ENCODE data around the gene CAMK2N1.
A peak's percentile ranks its signal among the peaks of the same experiment; 100 is the strongest.
"Not testable (repeated sequence)": the region's sequence is repeated elsewhere in the genome, so short reads cannot be mapped to it uniquely, and the experiment has no call there.

The CAMK2N1 gene

DNA sequence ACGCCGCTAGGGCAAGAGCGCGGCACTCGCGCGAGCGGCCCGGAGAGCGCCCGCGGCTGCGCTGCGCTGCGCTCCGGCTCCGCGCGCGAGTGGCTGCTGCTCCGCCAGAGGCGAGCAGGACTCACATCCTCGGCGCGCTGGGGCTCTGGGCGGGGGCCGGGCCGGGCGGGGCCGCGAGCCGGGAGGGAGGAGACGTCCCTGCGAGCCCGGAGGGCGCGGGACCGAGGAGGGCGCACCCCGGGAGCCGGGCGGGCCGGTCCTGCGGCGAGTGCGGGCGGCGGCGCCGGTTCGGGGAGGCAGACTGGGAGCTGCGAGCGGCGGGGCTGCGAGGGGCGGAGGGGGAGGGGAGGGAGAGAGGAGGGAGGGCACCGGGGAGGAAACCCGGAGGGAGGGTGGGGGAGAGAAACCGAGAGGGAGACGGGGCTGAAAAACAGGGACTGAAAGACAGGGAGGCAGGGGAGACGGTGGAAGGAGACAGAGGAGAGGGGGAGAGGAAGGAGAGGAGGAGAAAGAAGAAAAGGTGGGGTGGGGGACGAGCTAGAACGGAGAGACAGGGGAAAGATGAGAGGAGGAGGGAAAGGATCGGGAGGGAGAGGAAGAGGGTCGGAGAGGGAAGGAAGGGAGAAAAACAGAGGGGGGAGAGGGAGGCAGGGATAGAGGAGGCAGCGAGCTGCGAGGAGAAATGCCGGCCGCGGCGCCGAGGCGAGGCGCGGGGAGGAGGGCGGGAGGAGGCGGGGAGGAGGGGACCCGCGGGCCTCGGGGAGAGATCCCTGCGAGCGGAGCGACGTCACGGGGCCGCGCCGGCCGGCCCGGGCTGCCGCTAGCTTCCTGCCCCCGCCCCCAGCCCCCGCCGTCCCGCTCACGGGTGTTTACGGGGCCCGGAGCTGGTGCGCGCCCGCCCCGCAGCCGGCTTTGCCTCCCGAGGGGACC, at the start of gene CAMK2N1:
Gene CAMK2N1 (minus strand): TSS at position 684 of the 930 bp plus-strand sequence. CDS start 831 bp downstream, outside the sequence.
- no peak for DNase-seq

DNA sequence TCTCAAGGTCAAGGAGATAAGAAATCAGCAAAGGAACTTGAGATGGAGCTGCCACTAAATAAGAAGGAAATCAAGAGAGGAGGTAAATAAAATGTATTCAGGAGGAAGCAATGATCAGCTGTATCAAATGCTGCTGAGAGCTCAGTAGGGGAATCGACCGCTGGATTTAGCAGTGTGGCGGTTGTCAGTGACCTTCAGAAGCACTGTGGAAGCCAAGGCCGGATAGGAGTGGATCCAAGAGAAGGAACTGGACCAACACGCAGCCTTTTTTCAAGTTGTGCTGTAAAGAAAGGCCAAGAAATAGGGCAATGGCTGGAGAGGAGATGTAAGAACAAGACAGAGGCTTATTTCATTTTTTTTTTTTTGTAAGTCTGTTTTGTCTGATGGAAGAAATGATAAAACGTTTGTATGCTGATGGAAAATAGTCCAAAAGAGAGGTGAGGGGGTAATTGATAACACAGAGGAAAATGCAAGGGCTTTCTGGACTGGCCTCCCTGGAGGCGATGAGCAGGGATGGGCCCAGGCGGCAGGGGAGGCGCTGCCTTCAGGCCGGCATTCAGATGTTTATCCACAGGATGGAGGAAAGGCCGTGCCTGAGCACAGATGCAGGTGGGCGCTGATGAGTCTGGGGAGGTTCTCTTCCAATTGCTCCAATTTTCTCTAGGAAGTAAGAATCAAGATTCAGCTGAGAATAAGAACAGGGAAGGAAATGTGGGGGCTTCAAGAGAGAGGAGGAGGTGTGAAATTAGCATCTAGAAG, 48.8 kb upstream of the CAMK2N1 start:
- no peak for DNase-seq

DNA sequence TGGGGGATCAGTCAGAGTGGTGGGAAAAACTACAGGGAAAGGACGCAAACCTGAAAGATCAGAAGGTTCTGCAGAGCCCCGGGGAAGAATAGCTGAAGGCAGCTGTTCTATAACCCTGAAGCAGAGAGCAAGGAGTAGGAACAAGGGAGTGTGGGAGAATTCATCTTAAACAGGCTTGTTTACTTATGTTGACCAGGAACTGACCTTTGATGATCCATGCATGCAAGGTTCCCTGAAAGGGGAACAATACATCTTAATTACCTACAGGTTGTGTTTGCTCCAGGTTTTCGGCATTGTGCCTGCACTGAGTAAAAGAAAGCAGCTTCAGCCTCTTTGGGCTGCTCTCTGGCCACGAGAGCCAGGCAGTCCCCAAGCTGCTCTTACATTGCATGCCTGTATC, 47.6 kb upstream of the CAMK2N1 start:
- no peak for DNase-seq

- DNase-seq = no peak
Observed at GRCh38 chr1:20530901-20531300, 44.9 kb upstream of the CAMK2N1 start.

GRCh38 chr1:20530306-20530705, 44.3 kb upstream of the CAMK2N1 start:
- no peak for DNase-seq

DNA sequence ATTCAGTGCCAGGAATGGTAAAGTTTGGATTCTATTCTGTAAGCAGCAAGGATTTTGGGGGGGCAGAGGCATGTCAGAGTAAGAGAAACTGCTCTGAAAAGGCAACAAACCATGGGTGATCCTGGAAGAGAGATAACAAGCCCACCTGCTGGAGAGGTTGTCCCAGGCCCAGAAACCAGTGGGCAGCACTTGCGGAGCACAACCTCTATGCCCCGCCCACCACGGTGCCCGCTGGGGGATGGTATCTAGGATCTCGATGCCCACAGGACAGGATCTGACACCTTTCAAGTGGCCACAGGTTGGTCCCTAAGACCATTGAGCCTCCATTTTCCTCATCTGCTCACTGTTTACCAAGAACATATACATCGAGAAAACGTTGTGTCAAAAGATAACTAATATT, 42.2 kb upstream of the CAMK2N1 start:
- DNase-seq = no peak

DNA sequence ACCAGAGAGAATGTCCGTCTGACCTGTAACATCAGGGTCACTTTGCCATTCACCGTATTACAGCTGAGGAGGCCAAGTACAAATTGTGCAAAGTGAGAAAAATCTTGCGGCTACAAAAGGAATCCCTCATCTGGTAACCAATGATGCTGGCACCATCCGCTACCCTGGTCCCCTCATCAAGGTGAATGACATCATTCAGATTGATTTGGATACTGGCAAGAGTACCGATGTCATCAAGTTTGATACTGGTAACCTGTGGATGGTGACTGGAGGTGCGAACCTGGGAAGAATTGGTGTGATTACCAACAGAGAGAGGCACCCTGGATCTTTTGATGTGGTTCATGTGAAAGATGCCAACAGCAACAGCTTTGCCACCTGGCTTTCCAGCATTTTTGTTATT, 40.3 kb upstream of the CAMK2N1 start:
- no peak for DNase-seq

DNA sequence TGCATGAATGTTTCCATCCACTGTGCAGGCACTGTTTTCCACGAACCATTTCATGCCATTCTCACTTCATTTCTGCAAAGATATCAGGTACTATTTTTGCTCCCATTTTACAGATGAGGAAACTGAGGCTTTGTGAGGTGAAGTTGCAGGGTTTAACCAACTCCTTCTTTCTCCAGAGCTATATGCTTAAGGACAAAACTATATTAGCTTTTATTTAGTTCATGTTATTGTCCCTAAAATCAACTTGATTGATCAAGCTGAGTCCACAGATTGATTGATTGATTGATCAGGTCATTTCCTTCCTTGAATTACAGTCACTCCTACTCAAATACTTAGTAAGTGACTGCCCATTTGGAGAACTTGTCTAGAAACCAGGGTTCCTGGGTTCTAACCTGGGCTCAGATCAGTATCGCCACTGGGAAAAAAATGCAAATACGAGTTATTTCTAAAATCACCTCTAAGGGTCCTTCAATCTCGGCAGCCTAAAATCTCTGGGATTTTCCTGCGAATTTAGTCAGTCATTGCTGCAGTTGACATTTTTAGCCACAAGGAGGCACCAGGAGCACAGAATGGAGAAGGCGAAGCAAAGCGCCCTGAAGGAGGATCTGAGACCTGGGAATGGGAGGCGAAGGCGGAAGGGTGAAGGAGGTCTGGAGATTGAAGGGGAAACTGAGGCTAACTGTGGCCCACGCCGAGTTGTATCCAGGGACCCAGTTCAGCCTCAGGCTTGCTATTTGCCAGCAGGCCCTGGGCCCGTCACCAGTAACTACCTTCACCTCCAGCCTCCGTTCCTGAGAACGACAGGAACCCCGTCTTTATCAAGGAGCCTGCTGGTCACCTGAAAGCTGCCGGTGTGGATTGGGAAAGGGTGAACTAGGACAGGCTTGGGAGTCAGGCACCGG, 36.2 kb upstream of the CAMK2N1 start:
- DNase-seq = peak; percentile 70 to 71

GRCh38 chr1:20519609-20520262, 33.7 kb upstream of the CAMK2N1 start:
- not testable (repeated sequence) for DNase-seq

DNA sequence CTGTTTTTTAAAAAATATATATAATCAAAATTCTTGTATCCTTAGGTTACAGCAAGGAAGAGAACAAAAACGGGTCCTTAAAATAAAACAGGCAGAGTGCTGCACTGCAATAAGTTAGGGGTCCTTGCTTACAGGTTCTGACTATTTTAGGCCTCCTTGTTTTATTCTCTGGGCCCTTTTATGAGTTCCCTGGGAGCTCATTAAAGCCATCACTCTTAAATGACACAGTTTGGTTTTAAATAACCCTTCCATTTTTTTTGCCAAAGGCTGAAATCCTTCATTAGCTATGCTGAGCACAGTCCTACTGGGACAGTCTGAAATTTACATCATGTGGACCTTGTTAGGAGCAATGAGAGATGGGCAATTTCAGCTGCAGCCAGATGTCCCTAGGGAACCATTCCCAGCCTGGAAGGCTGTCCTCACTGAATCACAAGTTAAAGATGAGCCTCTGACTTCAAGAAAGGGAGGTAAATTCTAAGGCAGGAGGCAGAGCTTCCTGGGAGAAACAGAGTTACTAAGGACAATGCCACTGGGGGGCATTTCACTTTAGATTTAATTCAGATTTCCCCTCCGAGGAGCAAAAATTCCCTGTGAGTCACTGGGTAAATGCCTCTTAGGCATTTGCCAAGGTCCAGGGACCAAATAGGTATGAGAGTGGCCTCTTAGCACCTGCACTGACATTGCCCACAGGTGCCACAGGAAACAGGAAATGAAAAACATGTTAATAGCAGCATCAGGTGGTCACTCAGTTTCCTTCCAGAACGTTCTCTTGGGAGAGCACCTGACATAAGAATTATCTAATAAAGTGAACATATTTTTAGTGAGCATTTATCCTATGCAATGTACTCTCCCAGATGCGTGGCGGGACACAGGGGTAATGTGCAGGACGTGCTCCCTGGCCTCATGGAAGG, 25.8 kb upstream of the CAMK2N1 start:
- DNase-seq = no peak

DNA sequence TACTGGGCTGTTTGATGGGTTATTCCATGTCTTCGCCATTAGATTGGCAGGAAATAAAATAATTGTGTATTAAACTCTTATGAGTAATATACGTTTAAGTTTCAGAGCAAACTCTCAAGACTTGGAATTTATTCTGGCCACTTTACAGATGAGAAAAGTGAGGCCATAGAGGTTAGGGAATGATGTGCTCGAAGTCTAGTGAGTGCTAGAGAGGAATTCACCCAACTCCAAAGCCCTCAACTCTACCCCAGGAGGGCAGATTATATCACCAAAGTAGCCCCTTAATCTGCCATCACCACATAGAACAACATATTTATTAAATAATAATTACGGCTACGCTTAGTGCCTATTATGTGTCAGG, 22.4 kb upstream of the CAMK2N1 start:
- no peak for DNase-seq

- DNase-seq = peak; percentile 89 to 97
Observed at GRCh38 chr1:20507564-20508410, 21.8 kb upstream of the CAMK2N1 start, which contains the start of gene MUL1. Gene MUL1 (minus strand): TSS chr1:20508151. CDS start chr1:20508024, 127 bp downstream.

- DNase-seq = no peak
Observed at GRCh38 chr1:20507248-20507563, 21.2 kb upstream of the CAMK2N1 start.

- DNase-seq = no peak
Observed at GRCh38 chr1:20505488-20505887, 19.5 kb upstream of the CAMK2N1 start.

- DNase-seq = no peak
Observed at GRCh38 chr1:20500716-20501115, 14.7 kb upstream of the CAMK2N1 start.

DNA sequence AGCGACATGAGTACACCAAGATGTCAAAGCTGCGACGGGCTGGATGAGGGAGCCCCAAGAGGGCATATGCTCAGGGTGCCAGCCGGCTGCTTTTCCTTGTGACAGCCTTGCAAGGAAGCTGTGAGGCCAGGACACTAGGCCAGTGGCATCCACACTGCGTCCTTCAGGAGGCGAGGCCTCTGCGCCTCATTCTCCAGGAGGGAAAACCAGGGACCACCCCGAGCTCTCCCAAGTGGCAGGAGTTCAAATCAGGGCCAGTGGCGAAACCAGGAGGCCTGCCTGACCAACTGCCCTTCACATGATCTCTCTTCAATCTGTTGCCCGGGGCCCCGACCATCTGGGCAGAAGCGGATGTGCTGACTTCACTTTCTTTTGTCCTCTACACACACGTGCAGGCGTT, 13.7 kb upstream of the CAMK2N1 start:
- no peak for DNase-seq

DNA sequence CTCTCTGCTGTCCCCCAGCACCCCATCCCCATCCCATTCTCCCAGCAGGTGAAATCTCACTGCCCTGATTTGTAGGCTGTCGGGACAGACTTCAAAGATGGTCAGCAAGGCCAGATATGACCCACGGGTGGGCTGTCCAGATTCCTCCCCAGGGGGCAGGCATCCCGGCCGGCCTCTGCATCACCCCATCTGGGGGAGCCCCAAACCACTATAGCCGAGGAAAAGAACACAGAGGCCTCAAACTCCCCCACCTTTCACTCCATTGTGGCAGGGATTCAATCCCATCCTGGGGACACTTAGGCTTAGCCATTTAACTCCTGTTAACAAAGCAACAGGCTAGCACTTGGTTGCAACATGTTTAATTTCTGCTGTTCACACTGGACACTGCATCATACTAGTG, 13.1 kb upstream of the CAMK2N1 start:
- DNase-seq = no peak

GRCh38 chr1:20498116-20498515, 12.1 kb upstream of the CAMK2N1 start:
- DNase-seq = no peak

DNA sequence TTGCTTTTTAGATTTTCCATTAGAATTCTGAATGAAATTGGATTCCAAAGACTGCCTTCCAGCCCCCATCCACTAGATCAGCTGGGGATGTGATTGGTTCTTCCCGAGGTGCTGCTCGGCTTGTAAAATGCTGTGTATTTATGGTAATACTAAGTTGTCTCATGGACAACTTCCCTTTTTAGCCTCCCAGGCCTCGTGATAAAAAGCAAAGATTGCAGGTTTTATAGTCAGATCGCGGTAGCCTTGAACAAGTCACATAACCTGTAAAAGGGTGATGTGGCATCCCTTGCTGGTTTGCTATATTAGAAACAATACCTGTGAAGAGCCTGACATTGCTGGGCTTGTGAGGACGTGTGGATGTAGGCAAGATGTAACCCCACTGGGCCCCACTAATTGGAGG, 11.5 kb upstream of the CAMK2N1 start:
- no peak for DNase-seq

- DNase-seq = not testable (repeated sequence)
Observed at GRCh38 chr1:20496725-20497383, 10.8 kb upstream of the CAMK2N1 start.
